Limb (tissue), 2 donors: Measurements from ENCODE around the gene JPH3.
"Not testable (repeated sequence)": the region's sequence is repeated elsewhere in the genome, so short reads cannot be mapped to it uniquely, and the experiment has no call there.

Experiments
- DNase-seq, 2 donors: peaks; one replicate each; pipeline ENCODE4 v3.0.0-alpha.2; 2016; ENCODE audit errors: extremely low spot score in 2 of 2

JPH3 gene

DNA sequence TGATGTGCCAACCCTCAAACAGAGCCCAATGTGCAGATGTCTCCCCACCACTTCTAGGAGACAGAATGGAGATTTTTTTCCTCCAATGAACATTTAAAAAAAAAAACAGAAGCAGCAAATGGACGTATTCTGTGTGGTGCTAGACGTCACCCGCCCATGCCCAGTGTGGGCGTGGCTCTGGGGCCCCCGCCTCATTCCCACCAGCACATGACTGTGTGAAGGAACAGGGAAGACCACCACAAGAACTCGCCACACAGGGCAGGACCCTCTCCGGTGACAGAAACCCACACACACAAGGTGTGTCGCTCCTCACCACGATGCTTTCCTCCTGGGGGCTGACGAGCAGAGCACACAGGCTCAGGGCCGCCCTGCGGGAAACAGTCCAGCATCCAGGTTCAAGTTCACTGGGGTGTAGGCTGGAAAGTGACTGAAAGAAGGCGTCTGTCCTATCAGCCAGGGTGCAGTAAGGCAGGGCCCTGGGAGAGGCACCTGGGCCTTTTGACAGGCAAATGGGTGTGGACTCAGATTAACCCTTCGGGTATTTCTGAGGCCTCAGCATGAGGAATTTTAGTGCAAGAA, 110.0 kb downstream of the JPH3 start:
- no peak for DNase-seq

DNA sequence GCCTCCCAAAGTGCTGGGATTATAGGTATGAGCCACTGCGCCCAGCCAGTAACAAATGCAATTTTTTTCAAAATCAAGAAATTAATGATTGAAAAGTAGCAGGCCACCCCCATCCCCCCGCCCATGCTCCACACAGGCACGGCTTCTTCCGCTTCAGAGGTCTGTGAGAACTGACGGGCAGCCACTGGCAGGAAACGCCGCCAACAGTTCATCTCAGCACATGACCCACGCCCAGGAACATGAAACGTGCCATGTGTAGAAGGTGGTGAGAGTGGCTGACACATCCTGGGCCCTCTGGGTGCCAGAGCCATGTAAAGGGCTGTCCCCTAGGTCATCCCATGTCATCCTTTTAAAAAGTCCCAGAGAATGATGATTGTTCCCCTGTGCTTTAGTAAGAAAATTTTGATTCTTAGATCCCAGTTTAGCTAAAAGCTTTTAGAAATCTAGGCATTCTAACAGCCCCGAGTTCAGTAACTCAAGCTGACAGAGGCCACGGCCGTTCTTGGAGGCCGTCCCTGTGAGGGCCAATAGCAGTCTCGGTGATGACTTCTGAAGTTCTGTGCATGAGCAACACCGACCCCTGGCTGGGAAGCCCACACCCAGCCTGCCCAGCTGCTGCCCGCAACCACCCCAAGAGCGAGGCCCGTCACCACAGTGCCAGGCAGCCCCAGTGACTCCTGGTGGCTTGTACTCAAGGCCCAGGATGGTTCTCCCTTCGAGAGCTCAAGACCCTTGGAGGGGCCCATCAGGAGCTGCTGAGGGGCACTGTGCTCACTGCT, 111.3 kb downstream of the JPH3 start:
- no peak for DNase-seq

DNA sequence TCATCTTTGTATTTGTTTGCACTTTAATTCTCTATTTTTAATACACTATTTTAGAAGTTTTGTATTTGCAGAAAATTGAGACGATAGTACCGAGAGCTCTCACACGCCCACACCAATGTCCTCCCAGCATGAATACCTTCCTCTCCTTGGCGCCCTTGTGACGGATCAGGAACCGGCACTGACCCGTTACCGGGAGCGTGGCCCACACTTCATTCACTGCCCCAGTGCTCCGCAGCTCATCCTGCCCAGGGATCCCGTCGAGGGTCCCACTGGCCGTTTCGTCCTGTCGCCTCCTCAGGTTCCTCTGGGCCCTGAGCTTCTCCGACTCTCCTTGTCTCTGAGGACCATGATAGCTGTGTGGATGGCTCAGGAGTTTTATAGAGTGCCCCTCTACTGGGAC, 112.9 kb downstream of the JPH3 start:
- DNase-seq = no peak

DNA sequence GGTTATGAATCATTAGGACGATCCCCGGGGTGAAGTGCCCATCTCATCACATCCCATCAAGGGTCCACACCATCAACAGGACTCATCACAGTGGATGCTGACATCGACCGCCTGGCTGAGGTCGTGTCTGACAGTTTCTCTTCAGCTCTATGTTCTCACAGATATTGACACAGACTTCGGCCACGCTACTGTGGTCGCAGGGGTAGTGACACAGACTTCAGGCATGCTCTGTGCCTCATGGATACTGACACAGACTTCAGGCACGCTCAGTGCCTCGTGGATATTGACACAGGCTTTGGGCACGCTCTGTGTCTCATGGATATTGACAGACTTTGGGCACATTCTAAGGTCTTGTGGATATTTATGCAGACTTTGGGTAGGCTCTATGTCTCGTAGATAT, 113.3 kb downstream of the JPH3 start:
- DNase-seq = no peak

DNA sequence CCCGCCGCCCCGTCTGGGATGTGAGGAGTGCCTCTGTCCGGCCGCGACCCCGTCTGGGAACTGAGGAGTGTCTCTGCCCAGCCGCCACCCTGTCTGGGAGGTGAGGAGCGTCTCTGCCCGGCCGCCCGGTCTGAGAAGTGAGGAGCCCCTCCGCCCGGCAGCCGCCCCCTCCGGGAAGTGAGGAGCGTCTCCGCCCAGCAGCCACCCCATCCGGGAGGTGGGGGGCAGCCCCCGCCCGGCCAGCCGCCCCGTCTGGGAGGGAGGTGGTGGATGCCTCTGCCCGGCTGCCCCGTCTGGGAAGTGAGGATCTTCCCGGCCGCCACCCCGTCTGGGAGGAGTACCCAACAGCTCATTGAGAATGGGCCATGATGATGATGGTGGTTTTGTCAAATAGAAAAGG, 116.5 kb downstream of the JPH3 start:
- DNase-seq = not testable (repeated sequence)

DNA sequence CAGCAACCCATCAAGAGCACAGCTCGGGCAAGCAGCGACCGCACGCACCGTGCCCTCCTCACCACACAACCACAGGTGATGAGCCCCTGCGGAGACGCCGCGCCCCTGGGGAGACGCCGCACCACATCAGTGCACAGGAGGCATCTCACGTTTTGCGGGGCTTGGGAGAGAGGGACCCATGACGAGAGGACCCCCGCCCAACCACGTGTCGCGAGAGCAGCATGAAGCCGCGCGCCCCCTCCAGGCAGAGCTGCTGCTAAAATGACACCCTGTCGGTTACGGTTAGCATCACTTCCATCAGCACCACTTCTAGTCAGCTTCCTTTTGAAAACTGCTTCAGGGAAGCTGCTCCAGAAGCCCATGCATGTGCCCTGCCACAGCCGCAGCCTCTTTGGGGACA, 118.1 kb downstream of the JPH3 start:
- no peak for DNase-seq

DNA sequence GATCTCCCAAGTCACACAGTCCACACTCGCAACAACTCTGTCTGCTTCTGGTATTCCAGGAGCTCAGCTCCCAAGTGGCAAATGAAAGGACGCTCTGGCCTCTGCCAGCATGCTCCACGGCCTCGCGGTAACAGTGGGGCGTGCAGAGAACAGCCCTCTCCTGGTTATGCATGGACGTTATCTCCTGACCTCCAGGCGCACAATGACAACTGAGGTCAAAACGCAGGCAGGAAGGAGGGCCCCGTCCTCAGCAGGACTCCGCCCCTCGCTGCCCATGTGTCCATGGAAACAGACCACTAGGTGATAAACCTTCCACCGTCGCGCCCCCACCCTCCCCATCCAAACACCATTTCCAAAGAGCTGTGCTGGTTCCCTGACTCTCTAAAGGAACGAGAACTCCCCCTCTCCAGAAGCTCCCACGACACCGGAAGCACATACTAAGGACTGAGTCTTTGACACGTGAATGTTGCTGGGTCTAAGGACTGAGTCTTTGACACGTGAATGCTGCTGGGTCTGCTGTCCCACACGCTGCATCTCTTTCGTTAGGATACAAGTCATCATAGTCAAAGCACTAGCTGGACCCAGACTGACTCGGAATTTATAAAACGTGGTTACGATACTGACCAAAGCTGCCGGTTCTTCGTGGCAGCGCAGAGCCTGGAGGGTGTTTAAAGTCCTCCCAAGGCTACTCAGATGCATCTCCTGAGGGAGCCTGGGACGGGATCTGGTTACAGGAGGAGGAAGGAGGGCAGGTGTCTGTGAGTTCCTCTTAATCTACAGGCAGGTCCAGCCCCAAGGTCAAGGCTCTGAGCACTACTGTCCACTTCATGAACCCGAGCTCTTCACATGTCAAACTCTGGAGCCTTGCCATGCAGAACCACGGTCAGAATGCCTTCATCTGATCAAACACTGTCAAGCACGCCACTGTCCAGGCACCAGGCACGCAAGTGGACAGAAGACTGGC, 119.6 kb downstream of the JPH3 start:
- no peak for DNase-seq

DNA sequence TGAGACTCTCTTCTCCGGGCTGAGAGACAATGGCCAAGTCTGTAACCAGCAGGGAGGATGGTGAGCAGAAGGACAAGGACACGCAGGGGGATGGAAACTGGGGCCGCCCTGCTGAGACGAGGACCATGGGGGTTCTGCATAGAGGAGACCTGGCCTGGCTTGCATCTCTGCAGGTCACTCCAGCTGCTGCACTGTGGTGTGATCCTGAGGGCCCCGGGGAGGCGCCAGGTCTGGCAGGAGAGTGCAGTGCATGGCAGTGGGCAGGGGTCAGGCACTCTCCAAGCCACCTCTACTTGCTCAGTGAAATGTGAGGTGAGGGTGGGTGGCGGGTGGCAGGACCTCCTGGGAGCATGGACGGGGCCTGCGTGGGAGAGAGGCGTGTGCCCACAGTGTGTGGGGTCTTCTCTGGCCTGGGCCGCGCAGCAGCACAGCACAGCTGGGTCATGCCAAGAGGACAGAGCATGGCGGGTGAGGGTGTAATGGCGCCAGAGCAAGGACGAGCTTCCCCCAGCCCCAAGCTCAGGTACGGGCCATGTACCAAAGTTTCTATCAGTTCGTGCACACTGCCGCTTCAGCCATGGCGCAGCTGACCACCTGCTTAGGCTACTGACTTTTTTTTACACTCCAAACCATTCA, 120.4 kb downstream of the JPH3 start:
- DNase-seq = no peak

DNA sequence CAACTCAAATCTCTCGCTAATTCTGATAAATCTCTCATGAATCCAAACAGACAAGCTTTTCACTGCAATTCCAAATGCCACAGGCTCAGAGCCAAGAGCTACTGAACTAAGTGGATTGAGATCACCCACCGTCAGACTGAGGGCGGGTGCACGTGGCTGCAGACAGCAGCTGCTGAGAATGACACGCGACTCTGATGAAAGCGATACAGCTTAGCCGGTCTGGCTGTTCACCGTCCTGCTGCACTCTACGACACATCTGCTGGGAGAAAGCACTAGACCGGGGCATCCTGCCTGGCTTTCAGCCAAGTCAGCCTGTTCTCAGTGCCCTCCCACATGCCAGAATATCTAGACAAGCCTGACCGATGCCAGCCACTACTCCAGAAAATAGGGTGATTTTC, 120.9 kb downstream of the JPH3 start:
- peak; percentile 47 to 77 for DNase-seq

DNA sequence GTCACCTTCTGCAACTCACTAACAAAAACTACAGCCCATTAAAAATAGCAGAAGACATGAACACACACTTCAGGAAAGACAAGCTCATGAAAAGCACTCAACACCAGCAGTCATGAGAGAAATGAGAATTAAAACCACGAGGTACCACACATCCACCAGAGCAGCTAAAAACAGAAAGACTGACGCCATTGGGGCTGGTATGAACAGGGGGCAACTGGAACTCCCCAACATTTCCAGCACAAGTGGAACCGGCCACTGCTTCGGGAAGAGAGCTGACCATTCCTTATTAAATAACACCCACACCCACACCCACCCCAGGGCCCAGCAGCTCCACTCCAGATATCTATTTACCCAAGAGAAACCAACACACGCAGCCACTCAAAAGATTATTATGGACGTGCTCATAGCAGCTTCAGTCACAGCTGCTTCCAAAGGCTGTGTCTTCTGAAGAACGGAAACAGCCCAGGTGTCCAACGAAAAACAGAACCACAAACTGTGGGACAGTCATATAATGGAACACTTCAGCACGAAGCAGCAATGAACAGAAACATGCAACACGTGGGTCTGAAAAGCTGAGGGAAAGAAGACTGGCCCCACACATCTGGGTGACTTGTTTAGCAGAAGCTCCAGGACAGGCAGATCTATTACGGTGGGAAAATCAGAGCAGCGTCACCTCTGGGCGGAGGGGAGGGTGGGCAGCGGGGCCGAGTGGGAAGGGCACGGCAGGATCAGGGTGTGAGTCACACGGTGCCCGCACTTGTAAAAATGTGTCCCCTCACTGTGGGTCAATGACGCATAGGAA, 122.4 kb downstream of the JPH3 start:
- no peak for DNase-seq

DNA sequence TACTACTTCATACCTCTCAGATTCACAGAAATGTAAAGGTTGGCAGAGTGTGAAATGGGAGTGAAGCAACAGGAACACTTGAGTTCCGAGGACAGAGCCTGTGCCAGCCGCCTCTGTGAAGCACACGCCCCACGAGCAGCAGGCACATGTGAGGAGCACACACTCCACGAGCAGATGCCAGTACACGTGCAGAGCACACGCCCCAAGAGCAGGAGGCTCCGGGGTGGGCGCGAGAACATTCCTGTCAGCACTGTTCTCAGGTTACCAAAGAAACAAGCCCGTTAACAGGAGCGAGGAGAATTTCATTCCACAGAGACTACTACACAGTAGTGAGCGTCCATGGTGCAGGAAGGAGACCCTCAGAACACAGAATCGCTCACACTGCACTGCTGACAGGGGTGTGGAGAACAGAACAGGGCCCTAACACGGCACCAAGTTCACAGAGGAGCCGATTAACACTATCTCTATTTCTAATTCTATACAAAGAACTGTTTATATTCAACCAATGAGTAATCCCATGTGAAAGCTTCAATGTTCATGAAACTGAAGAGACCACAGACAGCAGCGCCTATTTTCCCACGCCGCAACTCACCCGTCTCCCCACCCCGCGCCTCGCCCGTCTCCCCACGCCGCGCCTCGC, 123.4 kb downstream of the JPH3 start:
- peak in 1 of 2 donors; percentile 41 for DNase-seq

DNA sequence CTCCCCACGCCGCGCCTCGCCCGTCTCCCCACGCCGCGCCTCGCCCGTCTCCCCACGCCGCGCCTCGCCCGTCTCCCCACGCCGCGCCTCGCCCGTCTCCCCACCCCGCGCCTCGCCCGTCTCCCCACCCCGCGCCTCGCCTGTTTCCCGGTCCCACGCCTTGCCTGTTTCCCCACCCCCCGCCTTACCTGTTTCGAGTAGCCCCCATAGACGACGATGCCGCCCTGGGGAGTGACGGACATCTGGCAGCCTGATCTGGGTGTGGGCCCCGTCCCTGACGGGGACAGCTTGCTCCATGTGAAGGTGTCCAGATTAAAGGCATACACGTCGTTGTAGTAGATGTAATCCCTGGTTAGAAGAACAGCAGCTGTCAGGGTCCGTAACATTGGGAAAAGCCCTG, 124.3 kb downstream of the JPH3 start:
- DNase-seq = not testable (repeated sequence)

DNA sequence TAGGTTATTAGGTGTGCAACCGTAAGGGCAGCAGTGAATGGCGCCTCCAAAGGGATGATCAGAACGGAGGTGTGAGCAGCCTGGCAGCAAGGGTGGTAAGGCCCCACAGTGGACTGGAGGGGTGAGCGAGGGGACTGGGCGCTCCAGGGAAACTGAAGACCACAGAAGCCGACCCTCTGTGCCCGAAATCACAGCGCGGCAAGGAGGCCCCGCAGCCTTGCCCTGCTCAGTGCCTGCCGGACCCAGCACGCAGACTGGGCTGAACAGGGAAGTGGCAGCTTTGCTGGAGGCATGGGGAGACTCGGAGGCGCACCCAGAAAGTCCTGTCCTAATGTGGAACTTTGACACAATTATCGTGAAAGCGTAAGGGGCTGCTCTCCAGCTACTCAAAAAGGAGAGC, 125.0 kb downstream of the JPH3 start:
- DNase-seq = no peak

DNA sequence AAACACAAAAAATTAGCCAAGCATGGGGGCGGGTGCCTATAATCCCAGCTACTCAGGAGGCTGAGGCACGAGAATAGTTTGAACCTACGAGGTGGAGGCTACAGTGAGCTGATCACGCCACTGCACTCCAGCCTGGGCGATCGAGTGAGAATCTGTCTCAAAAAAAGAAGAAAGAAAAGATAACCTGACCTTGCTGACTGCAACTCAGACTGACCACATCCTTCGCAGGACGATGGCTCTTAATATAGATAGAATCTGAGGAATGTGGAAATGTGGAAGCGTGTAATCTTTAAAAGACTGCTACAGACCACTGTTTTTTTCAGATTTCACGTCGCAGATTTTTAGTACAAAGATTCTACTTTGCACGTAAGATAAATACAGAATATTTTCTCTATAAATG, 125.7 kb downstream of the JPH3 start:
- no peak for DNase-seq

DNA sequence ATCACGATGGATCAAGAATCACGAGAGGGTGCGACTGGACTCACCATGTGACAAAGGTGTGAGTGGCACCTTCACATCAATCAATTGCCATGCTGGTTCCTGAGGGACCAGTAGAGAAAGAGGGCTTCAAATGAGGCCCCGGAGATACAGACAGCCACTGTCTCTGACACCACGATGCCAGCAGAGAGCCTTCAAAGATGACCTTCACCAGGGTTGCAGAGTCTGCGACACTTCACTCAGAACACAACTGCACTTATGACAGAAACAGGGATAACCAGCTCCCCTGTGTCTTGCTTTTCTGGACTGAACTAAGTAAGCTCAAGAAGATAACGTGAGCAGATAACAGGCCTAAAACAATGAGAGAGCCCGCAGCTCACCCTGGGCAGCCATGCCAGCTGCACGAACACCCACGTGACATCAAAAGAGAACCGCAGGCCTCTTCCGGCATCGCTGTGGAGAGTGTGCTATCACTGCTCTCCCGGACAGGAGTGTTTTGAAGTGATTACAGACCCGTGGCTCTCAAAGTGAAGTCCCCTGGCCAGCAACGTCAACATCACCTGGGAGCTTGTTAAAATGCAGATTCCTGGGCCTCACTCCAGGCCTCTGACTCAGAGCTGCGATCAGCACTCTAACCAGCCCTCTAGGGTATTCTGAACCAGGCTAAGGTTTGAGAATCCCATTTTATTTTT, 127.1 kb downstream of the JPH3 start:
- no peak for DNase-seq

DNA sequence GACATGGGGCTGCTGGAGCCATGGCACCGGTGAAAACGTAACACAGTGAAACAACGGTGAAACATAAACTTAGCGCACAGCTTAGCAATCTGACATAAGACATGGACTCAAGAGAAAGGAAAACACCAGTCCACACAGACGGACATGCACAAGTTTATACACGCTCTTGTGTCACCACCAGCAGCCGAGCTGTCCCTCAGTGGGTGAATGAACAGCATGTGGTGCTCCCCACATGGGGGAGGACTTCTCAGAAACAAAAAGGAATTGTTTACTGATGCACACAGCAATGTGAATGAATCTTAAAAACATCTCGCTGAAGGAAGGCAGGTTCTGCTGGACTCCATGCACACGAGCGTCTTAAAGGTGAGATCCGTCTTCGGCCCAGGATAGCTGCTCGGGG, 129.3 kb downstream of the JPH3 start:
- DNase-seq = no peak

DNA sequence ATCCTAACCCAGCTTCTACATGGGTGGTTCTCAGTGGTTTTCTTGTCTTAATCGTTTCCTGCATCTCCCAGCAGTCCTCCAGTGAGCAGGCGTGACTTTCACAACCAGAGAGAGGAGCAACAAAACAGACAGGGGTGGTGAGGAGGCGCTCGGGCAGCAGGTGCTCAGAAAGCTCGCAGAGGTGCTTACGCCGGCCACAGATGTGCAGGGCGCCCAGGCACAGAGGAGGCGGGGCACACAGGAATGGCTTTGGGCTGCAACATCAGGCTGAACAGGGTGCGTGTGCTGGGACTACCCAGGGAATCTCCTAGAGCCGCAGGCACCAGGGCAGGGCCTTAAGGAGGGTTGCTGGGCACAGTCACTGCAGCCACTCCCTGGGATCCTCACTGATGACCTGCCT, 130.9 kb downstream of the JPH3 start:
- DNase-seq = no peak

DNA sequence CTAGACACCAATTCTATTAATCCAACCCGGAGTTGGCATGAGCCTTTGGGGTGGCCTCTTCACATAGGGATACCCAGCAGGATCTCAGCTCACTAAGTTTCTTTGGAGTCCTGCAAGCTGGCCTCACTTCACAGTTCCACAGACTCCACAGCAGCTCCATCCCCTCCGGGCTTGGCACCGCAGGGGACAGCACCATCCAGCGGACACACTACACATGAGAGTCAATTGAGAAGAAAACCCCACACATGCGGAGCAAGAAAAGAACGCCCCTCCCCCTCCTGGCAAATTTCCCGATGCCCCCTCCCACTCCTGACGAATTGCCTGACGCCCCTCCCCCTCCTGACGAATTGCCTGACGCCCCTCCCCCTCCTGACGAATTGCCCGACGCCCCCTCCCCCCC, 132.3 kb downstream of the JPH3 start:
- peak in 1 of 2 donors; percentile 32 for DNase-seq

DNA sequence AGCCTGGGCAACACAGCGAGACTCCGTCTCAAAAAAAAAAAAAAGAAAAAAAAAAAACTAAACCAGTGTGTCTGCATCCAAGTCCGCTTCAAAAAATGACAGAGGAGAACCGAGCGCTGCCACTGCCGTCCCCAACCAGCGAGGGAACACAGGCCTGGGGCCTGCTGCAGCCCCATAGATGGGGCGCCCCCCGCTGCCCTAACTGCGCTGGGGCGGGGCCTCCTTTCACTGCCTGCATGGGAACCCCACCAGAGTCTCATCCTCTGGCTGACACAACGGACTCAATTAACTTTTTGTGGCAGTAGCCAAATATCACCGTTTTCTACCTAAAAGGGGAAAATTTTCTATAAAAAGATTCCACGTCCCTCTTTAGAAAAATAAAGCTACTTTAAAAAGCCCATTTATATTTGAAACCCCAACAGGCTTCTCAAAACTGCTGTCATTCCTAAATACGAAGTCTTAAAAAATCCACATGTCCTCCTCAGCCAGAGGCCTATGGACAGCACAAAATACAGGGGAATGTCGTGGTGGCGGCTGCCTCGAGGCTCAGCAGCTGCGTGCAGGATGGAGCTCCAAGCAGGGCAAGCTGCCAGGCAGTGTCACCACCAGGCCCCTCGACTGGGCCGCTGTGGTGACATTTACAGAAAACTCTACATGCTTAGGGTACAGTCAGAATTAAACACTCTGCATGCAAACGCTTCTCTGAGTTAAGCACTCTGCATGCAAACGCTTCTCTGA, 133.1 kb downstream of the JPH3 start:
- peak in 1 of 2 donors; percentile 43 for DNase-seq
